ENCODE data around the gene DCAF4. TPM values are rescaled to one million over a fixed set of nuclear protein-coding genes. Genes with fewer than 3 reads are reported as not detected.

The DCAF4 gene
- total and polyA plus RNA-seq, 2 donors: 5.9 to 16.6 TPM

GRCh38 chr14:72904218-72904617 is 22.0 kb upstream of the DCAF4 start:
- DNase-seq (ENCODE audit: extremely low spot score): no peak
- no peak overlapping the region for H3K4me3 ChIP-seq (ENCODE audit: low read depth, low read length)
- H3K4me1 ChIP-seq (ENCODE audit: insufficient read depth): no peaks in the 10 kb centered on the region
- no peak overlapping the region for H3K27ac ChIP-seq (ENCODE audit: low read depth)
- WGBS: 81% methylated on average over 1 of the region's 1 CpG
- H3K36me3 ChIP-seq (ENCODE audit: insufficient read depth): no peaks in the 10 kb centered on the region

DNA sequence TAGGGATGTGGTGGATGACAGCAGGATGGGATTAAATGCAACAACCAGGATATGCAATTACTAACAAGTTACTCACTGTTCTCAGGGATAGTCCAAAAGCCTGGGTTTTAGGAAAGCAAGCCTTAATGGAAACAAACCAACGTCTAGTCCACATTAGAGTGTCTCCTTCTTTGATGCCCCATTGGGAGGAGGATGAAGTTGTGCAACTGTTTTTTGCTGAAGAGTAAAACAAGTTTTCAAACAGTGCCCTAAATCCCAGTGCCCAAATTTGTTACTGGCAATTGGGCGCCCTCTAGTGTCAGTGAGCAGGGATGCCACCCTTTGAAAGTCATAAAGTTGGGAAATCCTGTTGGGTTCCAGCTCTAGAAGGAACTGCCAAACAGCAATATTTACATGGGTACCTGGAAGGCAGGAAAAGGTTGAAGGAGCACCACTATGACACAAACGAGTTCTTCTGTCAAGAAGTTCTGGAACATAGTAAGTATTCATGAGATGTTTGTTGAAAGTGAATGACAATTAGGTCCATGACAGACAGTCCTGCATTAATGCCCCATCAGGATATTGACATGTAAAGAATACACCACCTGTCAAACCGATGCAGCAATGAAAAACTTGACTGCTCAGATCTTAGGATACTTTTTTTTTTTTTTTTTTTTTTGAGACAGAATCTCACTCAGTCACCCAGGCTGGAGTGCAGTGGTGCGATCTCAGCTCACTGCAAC is 21.3 kb upstream of the DCAF4 start:
- Histone ChIP-seq H3K4me3 (ENCODE audit: low read depth, low read length) (no peak overlapping the region), H3K27ac (ENCODE audit: low read depth) (no peak overlapping the region), H3K4me1 (ENCODE audit: insufficient read depth) (no peaks in the 10 kb centered on the region), H3K36me3 (ENCODE audit: insufficient read depth) (no peaks in the 10 kb centered on the region)
- WGBS: 27% methylated on average over 5 of the region's 5 CpGs
- no peak for DNase-seq (ENCODE audit: extremely low spot score)

DNA sequence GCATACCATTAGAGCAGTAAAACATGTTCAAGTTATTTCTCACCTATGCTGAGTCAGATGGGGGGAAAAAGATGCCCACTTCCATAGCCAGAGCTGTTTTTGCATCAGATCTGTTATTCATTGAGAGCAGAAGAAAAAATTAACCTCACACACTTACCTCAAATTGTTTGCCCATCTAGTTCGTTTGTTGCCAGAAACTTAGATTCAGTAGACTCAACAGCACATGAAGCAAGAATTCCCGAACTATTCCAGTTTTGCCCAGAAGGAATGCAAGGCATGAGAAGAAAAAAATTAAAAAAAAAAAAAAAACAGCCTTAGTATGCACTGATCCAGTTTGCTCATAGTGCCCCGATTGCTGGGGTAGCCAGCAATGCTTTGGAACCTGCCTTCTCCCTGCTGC is 19.9 kb upstream of the DCAF4 start:
- no peak for DNase-seq (ENCODE audit: extremely low spot score)
- WGBS: 33% methylated on average over 3 of the region's 3 CpGs
- Histone ChIP-seq H3K4me1 (ENCODE audit: insufficient read depth) (no peaks in the 10 kb centered on the region), H3K27ac (ENCODE audit: low read depth) (no peak overlapping the region), H3K4me3 (ENCODE audit: low read depth, low read length) (no peak overlapping the region), H3K36me3 (ENCODE audit: insufficient read depth) (no peaks in the 10 kb centered on the region)

DNA sequence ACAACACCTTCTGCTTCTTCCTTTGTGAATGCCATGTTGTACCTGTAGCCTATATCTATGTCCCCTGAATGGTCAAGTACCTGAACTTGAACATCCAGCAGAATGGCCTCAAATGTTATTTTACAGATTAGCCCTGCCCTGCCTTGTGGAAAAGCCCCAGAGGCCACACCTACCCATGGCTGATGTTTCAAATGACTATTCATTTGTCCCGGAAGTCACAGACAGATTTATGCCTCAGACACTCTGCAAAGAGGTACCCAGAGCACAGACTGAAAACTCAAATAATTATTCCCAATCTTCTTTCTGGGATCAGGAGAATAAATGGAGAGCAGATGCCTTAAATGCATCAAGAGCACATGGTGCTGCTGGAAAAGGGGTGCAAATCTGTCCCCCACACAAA is 19.4 kb upstream of the DCAF4 start:
- no peak for DNase-seq (ENCODE audit: extremely low spot score)
- no peak overlapping the region for H3K27ac ChIP-seq (ENCODE audit: low read depth)
- WGBS: 60% methylated on average over 1 of the region's 1 CpG
- H3K4me1 ChIP-seq (ENCODE audit: insufficient read depth): no peaks in the 10 kb centered on the region
- H3K4me3 ChIP-seq (ENCODE audit: low read depth, low read length): no peak overlapping the region
- H3K36me3 ChIP-seq (ENCODE audit: insufficient read depth): no peaks in the 10 kb centered on the region

DNA sequence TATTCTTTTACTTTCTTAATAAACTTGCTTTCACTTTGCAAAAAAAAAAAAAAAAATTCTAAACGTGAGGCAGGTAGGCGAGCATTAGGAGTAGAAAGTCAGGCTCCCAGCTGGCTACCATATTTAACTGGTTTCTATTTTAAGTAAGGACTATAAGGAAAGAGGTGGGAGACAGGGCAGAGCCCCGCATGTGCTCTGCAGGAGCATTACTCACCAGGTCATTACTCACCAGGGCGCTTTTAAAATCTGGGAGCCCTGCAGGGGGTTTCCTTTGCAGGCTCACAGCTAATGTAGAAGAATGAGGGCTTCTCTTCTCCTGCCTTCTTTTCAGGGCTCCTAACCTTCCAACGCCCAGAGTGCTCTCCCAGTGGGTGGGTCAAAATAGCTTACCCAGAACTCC is 18.4 kb upstream of the DCAF4 start:
- H3K27ac ChIP-seq (ENCODE audit: low read depth): no peak overlapping the region
- WGBS: 45% methylated on average over 5 of the region's 5 CpGs
- H3K4me1 ChIP-seq (ENCODE audit: insufficient read depth): no peaks in the 10 kb centered on the region
- H3K4me3 ChIP-seq (ENCODE audit: low read depth, low read length): no peak overlapping the region
- DNase-seq (ENCODE audit: extremely low spot score): no peak
- no peaks in the 10 kb centered on the region for H3K36me3 ChIP-seq (ENCODE audit: insufficient read depth)

- WGBS: 69% methylated on average over 5 of the region's 5 CpGs
- no peak for DNase-seq (ENCODE audit: extremely low spot score)
- Histone ChIP-seq H3K36me3 (ENCODE audit: insufficient read depth) (no peaks in the 10 kb centered on the region), H3K4me1 (ENCODE audit: insufficient read depth) (no peaks in the 10 kb centered on the region), H3K4me3 (ENCODE audit: low read depth, low read length) (no peak overlapping the region), H3K27ac (ENCODE audit: low read depth) (no peak overlapping the region)
Observed at GRCh38 chr14:72909163-72909562, 17.1 kb upstream of the DCAF4 start.

DNA sequence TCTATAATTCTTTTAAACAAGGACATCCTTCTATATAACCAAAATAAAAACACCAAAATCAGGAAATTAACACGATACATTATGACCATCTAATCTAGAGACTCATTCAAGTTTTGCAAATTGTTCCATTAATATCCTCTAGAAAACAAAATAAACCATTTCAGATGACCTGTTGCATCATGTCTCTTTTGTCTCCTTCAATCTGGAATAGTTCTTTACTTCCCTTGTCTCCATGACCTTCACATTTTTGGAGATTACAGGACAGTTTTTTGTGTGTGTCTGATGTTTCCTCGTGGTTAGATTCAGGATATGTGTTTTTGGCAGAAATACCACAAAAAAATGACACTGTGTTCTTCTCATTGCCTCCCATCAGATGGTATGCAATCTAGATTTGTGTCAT is 12.5 kb upstream of the DCAF4 start:
- no peak for DNase-seq (ENCODE audit: extremely low spot score)

GRCh38 chr14:72916174-72916573 is 10.1 kb upstream of the DCAF4 start:
- no peaks in the 10 kb centered on the region for H3K36me3 ChIP-seq (ENCODE audit: insufficient read depth)
- WGBS: 65% methylated on average over 6 of the region's 6 CpGs
- DNase-seq (ENCODE audit: extremely low spot score): no peak
- no peak overlapping the region for H3K27ac ChIP-seq (ENCODE audit: low read depth)
- H3K4me1 ChIP-seq (ENCODE audit: insufficient read depth): no peaks in the 10 kb centered on the region
- no peak overlapping the region for H3K4me3 ChIP-seq (ENCODE audit: low read depth, low read length)

More for the DNA sequence above, 12.5 kb upstream of the DCAF4 start:
- Histone ChIP-seq H3K27ac (ENCODE audit: low read depth) (no peak overlapping the region), H3K36me3 (ENCODE audit: insufficient read depth) (no peaks in the 10 kb centered on the region), H3K4me3 (ENCODE audit: low read depth, low read length) (no peak overlapping the region), H3K4me1 (ENCODE audit: insufficient read depth) (no peaks in the 10 kb centered on the region)
- WGBS: 56% methylated on average over 2 of the region's 2 CpGs

DNA sequence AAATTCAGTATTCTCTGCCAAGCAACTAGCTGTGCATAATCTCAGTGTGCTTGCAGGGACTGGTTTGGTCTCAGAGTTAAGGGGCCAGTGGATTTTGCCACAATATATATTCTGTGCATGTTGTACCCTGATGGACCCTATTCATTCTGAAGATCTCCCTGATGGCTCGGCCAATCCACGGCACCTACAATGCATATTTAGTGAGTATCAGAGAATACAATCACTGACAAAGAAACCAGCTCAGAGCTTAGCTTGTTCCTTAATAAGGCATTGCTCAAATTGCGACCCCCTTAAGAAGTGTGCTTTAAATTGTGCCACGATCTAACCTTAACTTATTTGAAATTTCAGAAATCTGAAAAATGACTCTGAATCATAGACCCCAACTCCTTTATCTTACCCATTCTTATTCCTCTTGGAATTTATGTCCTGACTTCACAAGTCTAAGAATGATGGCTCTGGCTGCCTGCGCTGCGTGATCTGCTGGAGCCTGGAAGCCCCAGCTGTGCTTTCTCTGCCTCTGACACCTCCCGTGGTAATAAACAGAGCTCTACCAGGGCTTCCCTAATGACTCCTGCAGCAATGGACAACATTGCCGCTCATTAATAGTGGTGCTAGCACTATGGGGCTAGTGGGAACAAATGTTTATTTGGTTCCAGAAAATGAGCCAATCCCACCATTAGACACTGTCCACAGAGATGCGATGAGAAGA is 9.0 kb upstream of the DCAF4 start:
- WGBS: 42% methylated on average over 9 of the region's 9 CpGs
- DNase-seq (ENCODE audit: extremely low spot score): no peak
- Histone ChIP-seq H3K36me3 (ENCODE audit: insufficient read depth) (no peaks in the 10 kb centered on the region), H3K4me1 (ENCODE audit: insufficient read depth) (no peaks in the 10 kb centered on the region), H3K4me3 (ENCODE audit: low read depth, low read length) (no peak overlapping the region), H3K27ac (ENCODE audit: low read depth) (no peak overlapping the region)

DNA sequence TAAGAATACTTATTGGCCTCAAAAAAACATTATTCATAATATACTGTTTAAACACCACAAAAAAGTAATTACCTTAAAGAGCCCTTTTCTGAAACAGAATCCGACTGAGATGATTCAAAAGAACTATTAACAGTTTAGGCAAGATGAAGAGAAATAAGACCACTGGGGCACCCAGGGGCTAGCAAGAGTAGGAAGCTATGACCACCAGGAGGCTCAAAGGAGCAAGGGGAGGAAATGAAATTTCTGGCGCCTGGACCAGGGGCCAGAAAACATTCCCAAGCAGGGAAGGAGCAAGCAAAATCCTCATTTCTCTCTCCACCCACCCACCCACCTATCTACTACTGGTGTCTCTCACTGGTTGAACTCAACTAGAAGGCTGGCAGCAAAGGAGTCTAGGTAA is 6.3 kb upstream of the DCAF4 start:
- WGBS: 86% methylated on average over 2 of the region's 2 CpGs
- no peak for DNase-seq (ENCODE audit: extremely low spot score)
- Histone ChIP-seq H3K4me3 (ENCODE audit: low read depth, low read length) (no peak overlapping the region), H3K27ac (ENCODE audit: low read depth) (no peak overlapping the region), H3K4me1 (ENCODE audit: insufficient read depth) (no peaks in the 10 kb centered on the region), H3K36me3 (ENCODE audit: insufficient read depth) (no peaks in the 10 kb centered on the region)

DNA sequence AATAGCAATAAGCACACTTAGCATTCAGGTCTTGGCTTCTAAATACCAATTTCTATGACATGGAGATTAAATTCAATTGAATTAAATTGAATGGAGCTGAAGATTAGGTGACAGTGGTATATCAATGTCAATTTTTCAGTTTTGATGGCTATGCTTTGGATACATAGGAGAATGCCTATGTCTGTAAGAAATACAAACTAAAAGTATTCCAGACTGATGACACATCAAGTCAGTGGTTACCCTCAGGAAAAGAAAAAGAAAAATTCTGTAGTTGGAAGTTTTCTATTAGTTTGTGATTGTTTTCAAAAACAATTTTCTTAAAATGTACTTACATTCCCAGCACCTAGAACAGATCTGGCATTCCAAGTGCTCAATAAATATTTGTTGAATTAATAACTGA is 4.9 kb upstream of the DCAF4 start:
- no peaks in the 10 kb centered on the region for H3K4me1 ChIP-seq (ENCODE audit: insufficient read depth)
- no peak for DNase-seq (ENCODE audit: extremely low spot score)
- no peak overlapping the region for H3K4me3 ChIP-seq (ENCODE audit: low read depth, low read length)
- H3K36me3 ChIP-seq (ENCODE audit: insufficient read depth): no peaks in the 10 kb centered on the region
- H3K27ac ChIP-seq (ENCODE audit: low read depth): no peak overlapping the region

- no peaks in the 10 kb centered on the region for H3K4me1 ChIP-seq (ENCODE audit: insufficient read depth)
- no peaks in the 10 kb centered on the region for H3K36me3 ChIP-seq (ENCODE audit: insufficient read depth)
- no peak overlapping the region for H3K27ac ChIP-seq (ENCODE audit: low read depth)
- WGBS: 58% methylated on average over 5 of the region's 5 CpGs
- DNase-seq (ENCODE audit: extremely low spot score): no peak
- H3K4me3 ChIP-seq (ENCODE audit: low read depth, low read length): no peak overlapping the region
Observed at GRCh38 chr14:72924337-72924736, 1.9 kb upstream of the DCAF4 start.

DNA sequence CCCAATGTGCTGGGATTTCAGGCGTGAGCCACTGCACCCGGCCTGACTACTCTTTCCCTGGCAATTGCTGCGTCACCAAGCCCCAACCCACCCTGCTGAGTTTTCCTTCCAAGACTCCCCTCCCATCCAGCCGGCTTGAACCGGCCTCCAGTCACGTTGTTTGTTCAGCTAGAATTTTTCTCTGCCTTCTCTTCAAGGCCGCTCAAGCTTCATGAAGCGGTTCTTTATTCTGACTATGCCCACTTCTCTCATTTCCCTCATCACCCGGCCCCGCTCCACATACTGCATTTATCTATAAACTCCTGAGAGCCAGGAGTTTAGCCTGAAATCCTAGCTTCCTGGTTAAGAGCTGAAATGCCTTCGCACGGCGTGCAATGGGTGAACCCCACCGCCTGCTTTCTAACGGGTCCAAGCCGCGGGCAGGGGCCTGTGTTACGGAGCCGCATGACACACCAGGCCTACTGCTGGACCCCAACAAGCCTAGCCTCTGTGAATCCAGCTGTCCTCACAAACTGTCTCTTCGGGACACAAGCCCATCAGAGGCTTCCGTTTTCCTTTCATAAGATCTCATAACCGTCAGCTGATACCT is 999 bp upstream of the DCAF4 start:
- no peak overlapping the region for H3K27ac ChIP-seq (ENCODE audit: low read depth)
- H3K4me3 ChIP-seq (ENCODE audit: low read depth, low read length): no peak overlapping the region
- H3K36me3 ChIP-seq (ENCODE audit: insufficient read depth): no peaks in the 10 kb centered on the region
- 80% methylated on average over 22 of the region's 22 CpGs for WGBS
- no peak for DNase-seq (ENCODE audit: extremely low spot score)
- no peaks in the 10 kb centered on the region for H3K4me1 ChIP-seq (ENCODE audit: insufficient read depth)

GRCh38 chr14:72925815-72926291 is 411 bp upstream of the DCAF4 start:
- Histone ChIP-seq H3K4me1 (ENCODE audit: insufficient read depth) (no peaks in the 10 kb centered on the region), H3K36me3 (ENCODE audit: insufficient read depth) (no peaks in the 10 kb centered on the region), H3K27ac (ENCODE audit: low read depth) (no peak overlapping the region), H3K4me3 (ENCODE audit: low read depth, low read length) (peak overlapping the region; percentile 69)
- DNase-seq (ENCODE audit: extremely low spot score): no peak
- 4% methylated on average over 33 of the region's 33 CpGs for WGBS
